GM18868 (cell line): ENCODE measurements around the gene RYR1.

ENCODE experiments used
- ATAC-seq: cut with Tn5 transposase; IDR thresholded peaks from one replicate; pipeline ENCODE4 v1.9.1; 2021; ENCODE audit warnings: mild to moderate bottlenecking, moderate library complexity; ENCODE audit not compliant: unreplicated experiment

Gene RYR1

GRCh38 chr19:38635483-38636399, 202.2 kb downstream of the RYR1 start:
- ATAC-seq: no peak
